Measurements from ENCODE around the gene URAD.

Gene URAD

GRCh38 chr13:27954406-27954851 lies 34.1 kb downstream of the URAD start:
- no peak for DNase-seq

GRCh38 chr13:27953676-27954405 lies 34.7 kb downstream of the URAD start:
- DNase-seq = peak; percentile 67 to 79

DNA sequence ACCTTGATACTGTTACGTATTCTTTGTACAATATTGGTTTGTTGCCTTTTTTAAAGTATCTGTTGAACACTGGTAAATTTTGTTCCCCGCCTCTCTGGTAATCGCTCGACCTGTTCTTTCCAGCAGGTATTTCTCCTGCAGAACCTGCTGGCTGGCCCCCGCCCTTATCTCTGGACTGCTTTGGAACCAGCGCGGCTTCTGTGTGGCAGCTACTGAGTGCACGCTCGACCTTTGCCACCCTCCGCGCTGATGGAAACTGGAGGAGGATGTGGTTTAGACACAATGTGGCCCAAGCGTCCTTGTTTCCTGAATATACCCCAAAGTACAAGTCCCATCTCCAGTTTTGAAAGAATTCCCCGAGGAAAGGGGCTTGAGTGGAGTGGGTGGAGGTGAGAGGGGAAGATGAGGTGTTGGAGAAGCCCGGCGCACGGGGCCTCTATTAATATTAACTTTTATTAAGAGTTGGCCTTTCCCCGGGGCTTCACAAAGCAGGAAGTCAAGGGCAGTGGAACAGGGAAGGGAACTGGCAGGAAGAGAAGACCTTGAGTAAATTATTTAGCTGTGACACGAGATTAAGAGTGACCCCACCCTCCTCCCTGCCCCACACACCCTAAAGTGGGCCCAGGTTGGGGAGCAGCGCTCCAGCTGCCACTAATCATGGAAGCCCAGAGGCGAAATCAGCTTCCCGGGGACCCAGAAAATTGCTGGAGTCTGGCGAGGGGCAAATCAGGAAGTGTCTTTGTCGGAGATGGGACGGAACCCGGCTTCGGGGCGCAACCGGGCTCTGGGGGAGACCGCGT lies 35.4 kb downstream of the URAD start:
- DNase-seq = no peak

DNA sequence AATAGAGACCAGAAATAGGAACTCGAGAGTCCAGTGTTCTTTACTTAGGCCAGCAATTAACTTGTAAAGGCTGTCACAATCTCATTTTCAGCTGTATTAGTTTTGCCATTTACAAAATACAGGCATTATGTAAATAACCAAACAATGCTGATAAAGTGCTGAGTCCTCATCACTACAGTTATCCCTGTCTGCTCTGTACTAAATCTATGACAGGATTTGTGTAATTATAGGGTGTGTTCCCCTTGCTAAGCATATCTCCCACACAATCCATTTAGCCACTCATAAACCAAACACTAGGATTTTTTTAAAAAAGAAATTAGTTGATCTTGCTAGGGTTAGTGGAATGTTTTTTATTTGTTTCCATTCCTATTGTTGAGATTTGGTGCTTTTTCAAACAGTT lies 45.5 kb downstream of the URAD start:
- no peak for DNase-seq

DNA sequence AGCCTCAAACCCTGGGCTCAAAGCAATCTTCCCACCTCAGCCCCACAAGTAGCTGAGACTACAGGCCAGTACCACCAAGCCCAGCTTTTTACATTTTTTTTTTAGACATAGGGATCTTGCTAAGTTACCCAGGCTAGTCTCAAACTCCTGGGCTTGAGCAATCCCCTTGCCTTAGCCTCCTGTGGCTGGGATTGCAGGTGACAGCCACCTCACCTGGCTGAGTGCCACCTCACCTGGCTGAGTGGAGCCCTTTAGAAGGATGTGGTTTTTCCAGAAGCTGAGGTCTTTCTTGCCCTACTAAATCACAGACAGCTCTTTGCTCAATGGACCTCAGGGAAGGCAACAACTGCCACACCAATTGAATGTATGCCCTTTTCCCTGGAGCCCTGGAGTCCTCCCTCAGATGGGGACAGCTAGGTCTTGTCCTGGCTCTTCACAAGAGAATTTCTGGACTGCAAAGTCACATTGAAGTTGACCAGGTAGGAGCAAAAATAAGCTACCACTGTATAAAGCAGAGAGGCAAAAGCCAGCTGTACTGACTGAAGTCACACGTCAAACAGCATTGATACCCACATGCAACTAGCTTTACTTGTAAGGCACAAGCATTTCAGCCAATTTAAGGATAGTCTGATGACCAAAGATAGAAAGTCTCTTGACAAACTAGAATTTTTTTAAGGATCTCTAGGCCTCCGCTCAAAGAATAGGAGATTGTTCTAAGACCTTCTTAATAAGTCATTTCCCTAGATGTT lies 54.7 kb downstream of the URAD start:
- DNase-seq = no peak

- no peak for DNase-seq
These were observed 55.4 kb downstream of the URAD start for GRCh38 chr13:27933118-27933517.

GRCh38 chr13:27929868-27930267 lies 58.6 kb downstream of the URAD start:
- no peak for DNase-seq

DNA sequence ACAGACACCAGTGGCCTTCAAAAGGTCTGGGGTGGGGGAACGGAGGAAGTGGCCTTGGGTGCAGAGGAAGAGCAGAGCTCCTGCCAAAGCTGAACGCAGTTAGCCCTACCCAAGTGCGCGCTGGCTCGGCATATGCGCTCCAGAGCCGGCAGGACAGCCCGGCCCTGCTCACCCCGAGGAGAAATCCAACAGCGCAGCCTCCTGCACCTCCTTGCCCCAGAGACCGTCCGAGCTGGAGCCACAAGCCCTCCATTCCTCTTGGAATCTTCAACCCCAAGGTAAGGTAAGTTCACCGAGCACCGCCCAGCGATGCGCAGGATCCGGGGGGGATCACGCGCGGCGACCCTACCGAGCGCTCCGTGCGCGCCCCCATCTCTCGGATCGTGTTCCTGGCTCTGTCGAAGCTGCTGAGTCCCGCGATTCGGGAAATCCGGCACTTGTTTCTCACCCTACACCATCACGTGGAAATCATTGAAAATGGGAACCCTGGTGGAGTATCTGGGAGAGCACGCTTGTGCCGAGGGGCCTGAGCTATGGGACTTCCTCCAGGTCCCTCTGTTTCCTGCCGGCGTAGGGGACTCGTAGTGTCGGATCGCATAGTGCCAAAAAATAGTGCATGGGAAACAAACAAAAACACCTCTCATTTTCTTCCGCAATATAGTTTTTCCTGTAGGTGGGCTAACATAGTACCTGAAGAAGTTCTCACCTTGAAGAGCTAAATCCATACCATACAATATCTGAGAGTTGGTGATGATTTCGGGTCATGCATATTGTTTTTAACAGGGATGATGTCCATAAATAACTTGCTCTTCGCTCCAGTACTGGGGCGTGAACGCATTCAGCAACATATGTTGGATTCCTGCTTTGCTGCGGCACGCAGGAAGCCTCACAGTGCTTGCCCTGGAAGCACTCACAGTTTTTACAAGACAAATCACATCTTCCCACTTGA lies 59.4 kb downstream of the URAD start:
- no peak for DNase-seq

DNA sequence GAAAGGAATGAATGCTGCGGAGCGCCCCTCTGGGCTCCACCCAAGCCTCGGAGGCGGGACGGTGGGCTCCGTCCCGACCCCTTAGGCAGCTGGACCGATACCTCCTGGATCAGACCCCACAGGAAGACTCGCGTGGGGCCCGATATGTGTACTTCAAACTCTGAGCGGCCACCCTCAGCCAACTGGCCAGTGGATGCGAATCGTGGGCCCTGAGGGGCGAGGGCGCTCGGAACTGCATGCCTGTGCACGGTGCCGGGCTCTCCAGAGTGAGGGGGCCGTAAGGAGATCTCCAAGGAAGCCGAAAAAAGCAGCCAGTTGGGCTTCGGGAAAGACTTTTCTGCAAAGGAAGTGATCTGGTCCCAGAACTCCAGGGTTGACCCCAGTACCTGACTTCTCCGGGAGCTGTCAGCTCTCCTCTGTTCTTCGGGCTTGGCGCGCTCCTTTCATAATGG lies 60.1 kb downstream of the URAD start:
- no peak for DNase-seq

Measured in inflammatory macrophage treated with lipopolysaccharide for 1 hour (primary cell).